Activated T-cell treated with anti-CD3 and anti-CD28 coated beads for 1 hour (primary cell): ENCODE measurements around the gene PTPN6.

Experiments used
- DNase-seq: peaks from one replicate; pipeline ENCODE4 v3.0.0-alpha.2; 2020; ENCODE audit warnings: low read depth

Gene PTPN6

GRCh38 chr12:7009512-7009911 lies 58.4 kb downstream of the PTPN6 start:
- no peak for DNase-seq
